HG03175 (cell line): ENCODE measurements around the gene MPPED2.

Experiments
- ATAC-seq: cut with Tn5 transposase; IDR thresholded peaks from one replicate; pipeline ENCODE4 v1.9.1; 2021; ENCODE audit warnings: mild to moderate bottlenecking, moderate library complexity; ENCODE audit not compliant: unreplicated experiment

MPPED2 gene, protein sequence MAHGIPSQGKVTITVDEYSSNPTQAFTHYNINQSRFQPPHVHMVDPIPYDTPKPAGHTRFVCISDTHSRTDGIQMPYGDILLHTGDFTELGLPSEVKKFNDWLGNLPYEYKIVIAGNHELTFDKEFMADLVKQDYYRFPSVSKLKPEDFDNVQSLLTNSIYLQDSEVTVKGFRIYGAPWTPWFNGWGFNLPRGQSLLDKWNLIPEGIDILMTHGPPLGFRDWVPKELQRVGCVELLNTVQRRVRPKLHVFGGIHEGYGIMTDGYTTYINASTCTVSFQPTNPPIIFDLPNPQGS

GRCh38 chr11:30586251-30587144, at the start of gene MPPED2:
MPPED2 (minus strand) TSS chr11:30586353; CDS start chr11:30580373, 5,980 bp downstream.
- ATAC-seq: peak; percentile 90

DNA sequence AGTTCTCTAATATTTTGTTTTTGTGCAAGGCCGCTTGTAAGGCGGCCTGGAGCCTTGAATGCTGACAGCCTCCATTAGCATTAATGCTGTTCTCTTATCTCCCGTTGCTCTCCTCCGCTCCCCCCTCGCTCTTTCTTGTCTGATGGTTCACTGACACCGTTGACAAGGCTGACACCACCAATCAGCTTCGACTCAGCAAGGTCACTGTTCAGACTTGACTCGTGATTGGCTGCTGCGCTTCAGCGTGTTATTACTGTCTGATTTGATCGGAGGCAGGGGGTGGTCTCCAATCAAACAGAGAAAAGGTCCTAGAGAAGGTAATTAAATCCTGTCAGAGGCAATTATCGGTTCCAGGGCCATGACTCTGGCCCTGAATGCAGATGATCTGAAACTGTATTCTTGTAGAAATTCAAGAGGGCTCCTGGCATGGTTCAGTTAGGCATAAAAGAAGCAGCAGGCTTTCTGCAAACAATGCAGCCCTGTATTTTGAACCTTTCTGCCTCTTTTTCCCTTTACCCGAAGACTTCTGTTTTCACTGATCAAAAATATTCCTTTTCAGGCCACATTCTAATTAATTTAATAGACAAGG, 49.3 kb upstream of the MPPED2 start:
- no peak for ATAC-seq

- ATAC-seq: no peak
Measured at GRCh38 chr11:30631148-30631547, 45.0 kb upstream of the MPPED2 start.

GRCh38 chr11:30619767-30620166, 33.6 kb upstream of the MPPED2 start:
- no peak for ATAC-seq

DNA sequence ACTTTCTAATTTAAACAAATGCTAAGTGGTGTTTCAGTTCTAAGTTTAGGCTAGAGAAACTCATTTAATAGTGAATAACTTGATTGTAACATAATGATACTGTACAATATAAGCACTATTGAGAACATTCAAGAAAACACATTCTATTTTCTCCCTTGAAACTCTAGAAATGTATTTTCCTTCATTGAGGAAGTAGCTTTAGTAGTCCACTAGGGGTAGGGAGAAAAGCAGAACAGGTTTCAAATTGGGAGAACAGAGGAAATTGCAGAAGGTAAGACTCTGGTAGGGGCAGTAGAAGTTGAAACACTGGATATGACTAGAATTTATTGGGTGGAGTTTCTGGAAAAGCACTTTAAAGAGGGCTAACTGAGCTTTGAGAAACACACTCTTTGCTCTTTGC, 31.6 kb upstream of the MPPED2 start:
- no peak for ATAC-seq

GRCh38 chr11:30610628-30611027, 24.5 kb upstream of the MPPED2 start:
- ATAC-seq: no peak

GRCh38 chr11:30608534-30608933, 22.4 kb upstream of the MPPED2 start:
- ATAC-seq: no peak

DNA sequence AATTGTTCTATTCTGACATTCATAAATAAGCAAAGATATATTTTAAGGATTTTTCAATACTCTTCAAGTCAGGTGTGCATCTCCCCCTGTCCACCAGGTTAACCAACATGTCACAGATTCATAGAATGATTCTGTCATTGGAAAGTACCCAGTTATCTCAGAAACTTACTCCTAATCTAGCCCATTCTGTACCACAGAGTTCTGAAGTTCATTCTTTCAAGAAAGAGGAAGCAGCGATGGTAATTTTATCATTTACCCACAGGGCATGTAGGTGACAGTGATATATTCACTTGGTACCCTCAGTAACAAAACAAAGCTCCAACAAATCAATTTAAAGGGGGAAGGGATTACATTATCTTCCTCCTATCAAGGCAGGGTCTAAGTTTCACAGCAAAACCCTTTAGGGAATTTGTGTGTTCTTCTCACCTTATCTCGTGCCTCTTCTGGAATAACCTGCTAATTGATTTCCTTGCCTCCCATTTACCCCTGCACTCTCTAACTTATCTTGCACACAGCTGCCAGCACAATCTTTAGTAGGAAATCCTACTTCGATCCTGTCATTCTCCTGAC, 19.0 kb upstream of the MPPED2 start:
- peak; percentile 78 for ATAC-seq

GRCh38 chr11:30603357-30603756, 17.2 kb upstream of the MPPED2 start:
- ATAC-seq: no peak

DNA sequence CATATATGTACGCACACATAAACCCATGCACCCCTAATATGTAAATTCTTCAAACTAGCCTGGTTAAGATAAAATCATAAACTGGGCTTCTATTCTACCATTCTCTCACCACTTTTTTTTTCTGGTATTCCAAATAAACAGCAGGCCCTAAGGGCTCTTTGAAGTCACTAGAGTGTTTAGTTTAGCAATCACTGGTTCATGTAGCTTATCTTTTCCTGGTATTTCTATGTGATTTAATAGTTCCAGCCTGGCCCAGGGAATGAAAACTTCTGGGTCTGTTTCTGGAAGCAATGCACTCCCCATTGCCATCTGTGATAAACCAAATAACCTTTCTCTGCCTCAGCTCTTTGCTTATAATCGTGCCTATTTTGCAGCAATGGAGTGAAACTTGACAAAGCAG, 10.7 kb upstream of the MPPED2 start:
- no peak for ATAC-seq

DNA sequence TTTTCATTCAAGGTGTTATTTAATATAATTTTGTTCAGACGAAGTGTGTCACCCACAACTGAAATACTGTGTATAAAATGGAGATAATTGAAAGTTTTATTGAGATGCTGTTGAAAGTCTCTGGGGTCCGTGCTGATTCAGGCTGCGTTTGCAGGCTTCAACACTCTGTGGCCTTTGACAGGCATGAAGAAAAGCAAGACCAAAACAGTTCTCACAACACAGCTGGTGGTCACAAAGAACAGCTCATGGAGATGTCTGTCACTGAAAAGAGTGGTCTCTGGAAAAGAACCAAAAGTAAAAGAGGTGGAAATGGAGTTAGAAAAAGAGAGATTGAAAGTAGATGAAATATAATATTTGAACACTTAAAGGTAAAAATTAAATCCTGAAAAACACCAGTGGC, 9.8 kb upstream of the MPPED2 start:
- ATAC-seq: no peak

- no peak for ATAC-seq
Measured at GRCh38 chr11:30594646-30595411, 8.7 kb upstream of the MPPED2 start.

DNA sequence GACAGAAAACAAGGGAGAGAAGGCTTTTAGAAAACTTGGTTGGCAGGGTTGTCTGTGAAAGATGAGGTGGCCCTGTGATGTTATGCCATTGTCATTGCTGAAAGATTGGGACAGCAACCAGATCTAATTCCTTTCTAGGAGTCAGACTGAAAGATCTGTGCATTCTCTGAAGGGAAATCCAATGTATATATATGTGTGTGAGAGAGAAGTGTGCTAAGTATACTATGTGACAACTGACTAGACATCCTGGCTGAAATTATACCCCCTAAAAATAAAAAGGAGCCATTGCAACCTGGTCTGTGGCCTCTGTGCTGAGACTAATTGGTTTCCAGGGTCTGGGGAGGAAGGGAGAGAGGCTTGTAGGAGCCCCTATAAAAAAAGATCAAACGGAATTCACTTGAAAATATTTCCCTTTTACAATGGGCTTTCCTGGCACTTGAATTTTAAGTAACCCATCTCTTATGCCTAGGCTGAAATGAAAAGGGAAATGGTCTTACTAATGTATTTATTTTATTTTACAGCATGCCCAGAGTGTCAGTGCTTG, 1.2 kb upstream of the MPPED2 start:
- ATAC-seq: no peak

GRCh38 chr11:30585892-30586250, 282 bp downstream of the MPPED2 start:
- ATAC-seq: peak; percentile 19

DNA sequence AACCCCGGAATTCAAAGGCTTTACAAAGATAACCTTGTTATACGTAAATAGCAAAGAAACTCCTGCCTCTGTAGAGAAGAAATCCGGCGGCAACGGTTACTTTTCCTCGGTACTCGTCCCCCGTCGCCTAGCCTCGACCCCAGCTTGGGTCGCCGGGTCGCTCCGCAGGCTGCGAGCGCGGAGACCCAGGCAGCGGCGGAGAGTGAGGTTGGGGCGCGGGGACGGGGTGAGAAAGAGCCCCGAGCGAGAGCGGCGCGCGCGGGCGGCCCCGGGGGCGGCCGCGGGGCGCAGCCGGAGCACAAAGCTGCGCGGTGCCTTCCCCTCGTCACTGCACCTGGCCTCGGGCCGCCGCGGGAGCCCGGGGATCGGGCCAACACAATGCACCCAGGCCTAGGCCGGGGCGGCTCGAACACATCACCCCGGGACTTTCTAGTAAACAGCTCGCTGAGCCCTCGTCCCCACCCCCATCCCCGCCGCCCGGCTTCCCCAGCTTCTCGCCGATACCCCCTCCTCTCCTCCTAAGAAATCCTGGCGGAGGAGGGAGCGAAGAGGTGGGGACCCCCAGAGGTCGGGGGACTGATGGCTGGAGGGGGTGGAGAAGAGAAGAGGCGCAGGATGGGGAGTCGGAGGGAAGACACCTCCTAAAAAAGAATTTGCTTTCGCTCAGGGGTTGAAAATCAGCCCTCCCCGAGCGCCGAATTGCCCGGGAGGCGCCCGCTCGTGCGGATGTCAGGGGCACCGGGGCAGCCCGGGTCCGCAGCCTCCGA, 845 bp downstream of the MPPED2 start:
- peak; percentile 29 for ATAC-seq

DNA sequence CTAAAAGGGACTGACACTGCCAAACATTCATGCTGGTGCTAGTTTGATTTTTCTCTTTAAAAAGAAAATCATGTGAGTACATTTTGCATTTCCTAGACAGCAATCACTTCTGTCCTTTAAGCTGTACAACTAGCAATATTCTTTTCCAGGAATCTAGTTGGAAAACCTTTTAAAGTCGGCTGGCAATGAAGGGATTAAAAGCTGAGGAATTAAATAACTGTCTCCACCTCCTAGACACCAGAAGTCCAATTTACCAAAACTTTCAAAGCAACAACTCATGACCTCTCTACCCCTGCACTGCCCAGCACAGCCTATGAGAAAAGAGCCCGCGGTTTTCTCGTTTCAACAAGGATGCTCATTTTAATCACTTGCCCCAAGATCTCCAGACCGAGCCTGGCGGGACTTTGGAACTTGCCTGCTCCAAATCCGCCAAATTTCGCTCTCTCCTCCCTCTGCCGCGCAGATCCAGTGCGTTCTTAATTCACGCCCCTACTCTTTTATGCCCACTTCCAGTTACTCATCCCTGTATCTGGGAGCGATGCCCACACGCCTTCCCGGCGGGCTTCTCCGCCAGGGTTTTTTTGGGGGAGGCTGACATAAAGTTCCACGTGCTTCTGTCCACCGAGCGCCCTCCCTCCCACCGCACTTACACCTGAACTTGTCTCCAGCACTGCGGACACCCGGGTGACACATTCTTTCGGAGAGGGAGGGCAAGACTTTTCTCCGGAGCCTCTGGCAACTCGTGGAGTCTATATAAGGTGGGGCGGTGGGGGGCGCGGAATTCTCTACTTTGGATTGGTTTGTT, 2.5 kb downstream of the MPPED2 start:
- no peak for ATAC-seq

GRCh38 chr11:30582726-30583125, 3.4 kb downstream of the MPPED2 start:
- ATAC-seq: no peak

DNA sequence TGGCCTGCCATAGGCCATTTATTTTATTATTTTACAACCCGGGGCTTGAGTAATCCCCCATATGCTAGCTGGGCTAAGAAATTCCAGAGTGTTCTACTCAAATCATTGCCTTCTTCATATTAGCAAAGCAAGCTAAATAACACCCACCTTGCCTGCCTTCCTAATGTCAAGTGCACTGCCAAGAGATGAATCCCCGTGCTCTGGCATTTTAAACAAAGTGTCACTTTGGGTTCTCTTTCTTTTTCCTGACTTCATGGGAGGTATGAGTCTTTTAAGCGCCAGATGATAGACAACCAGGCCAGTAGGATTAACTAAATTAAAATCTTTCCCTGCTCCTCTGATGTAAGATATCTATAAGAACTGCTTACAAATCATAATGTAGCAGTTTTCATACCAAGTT, 4.5 kb downstream of the MPPED2 start:
- ATAC-seq: no peak

DNA sequence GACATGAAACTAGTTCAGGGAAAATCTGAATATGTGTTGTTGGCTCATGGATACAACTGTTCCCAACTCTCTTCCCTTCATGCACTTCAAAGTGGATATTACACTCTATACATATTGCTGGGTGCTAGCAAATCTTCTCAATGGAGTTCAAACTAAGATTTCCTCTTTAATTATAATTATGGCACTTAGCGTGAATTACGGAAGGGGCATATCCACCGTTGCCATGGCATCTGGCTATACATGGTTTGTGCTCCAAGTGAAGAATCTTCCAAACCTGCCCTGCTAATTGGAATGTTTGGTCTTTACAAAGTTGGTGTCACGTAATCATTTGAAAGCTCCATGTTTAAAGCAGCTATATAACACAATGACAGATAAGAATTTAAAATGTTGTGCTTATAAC, 5.6 kb downstream of the MPPED2 start:
- no peak for ATAC-seq
